Vagina (tissue), 2 donors: Measurements from ENCODE around the gene GRIK3. TPM values are rescaled to one million over a fixed set of nuclear protein-coding genes. Genes with fewer than 3 reads are reported as not detected.

Experiments
- DNase-seq, 2 donors: peaks; one replicate each; pipeline ENCODE4 v3.0.0-alpha.2; 2017; ENCODE audit errors: extremely low spot score in 2 of 2
- H3K27ac ChIP-seq: fragments of 200-600 bp; sonication (generic); one replicate; pipeline ENCODE4 v1.5.1; 2019
- H3K27me3 ChIP-seq: fragments of 200-600 bp; sonication (generic); one replicate; pipeline ENCODE4 v1.5.1; 2019
- H3K36me3 ChIP-seq, 2 donors: fragments of 200-600 bp; sonication (generic); one replicate each; pipeline ENCODE4 v1.5.1; 2017 to 2019
- H3K4me1 ChIP-seq: fragments of 200-600 bp; sonication (generic); one replicate; pipeline ENCODE4 v1.5.1; 2019
- H3K4me3 ChIP-seq, 2 donors: fragments of 200-600 bp; sonication (generic); 1 replicate in 1 of 2; 2 replicates in 1 of 2; pipeline ENCODE4 v1.5.1; 2016 to 2019
- H3K9me3 ChIP-seq: fragments of 200-600 bp; sonication (generic); one replicate; pipeline ENCODE4 v1.5.1; 2019
- CTCF ChIP-seq, 3 experiments: fragments of 450-650 bp in 2 of 3; fragments of 200-600 bp in 1 of 3; sonication (generic) in 1 of 3; IDR thresholded peaks; one replicate each; pipeline ENCODE4 v1.5.1; 2017 to 2019; ENCODE audit warnings: antibody characterized with exemption in 3 of 3, mild to moderate bottlenecking in 2 of 3, moderate library complexity in 2 of 3
- POLR2A ChIP-seq, 2 donors: fragments of 450-650 bp; IDR thresholded peaks; one replicate each; pipeline ENCODE4 v1.6.1; 2017; ENCODE audit warnings: antibody characterized with exemption in 2 of 2, mild to moderate bottlenecking in 2 of 2, moderate library complexity in 2 of 2
- POLR2AphosphoS5 ChIP-seq, 2 donors: sonication (generic); formaldehyde crosslinking; IDR thresholded peaks; one replicate each; pipeline ENCODE4 v1.9.0; 2017; ENCODE audit warnings: antibody characterized with exemption in 2 of 2, mild to moderate bottlenecking in 2 of 2, low read depth in 1 of 2; ENCODE audit not compliant: insufficient read depth in 1 of 2
- intact Hi-C: fragments of 100-400 bp; cut with DNase I; formaldehyde crosslinking; loops from one replicate; pipeline ENCODE4 v1.15.1; 2023
- total RNA-seq: library from RNA; depleted of rRNA; stranded (reverse); fragments of >200 nt; gene quantifications from one replicate; pipeline ENCODE4 v1.2.3, GENCODE V29; 2016

GRIK3 gene
- total RNA-seq, 1 donor from 2014 or later: 0.74 TPM

- H3K36me3 ChIP-seq: no peaks in the 10 kb centered on the region
- DNase-seq: no peak
- H3K9me3 ChIP-seq: no peaks in the 10 kb centered on the region
- no peaks in the 10 kb centered on the region for H3K27me3 ChIP-seq
- TF ChIP-seq CTCF (IDR thresholded peaks at IDR 0.05) (no peak), POLR2AphosphoS5 (IDR thresholded peaks at IDR 0.05; ENCODE audit: insufficient read depth in 1 of 2, low read depth in 1 of 2) (no peak), POLR2A (IDR thresholded peaks at IDR 0.05) (no peak)
- no peak overlapping the region for H3K27ac ChIP-seq
- no peak overlapping the region for H3K4me3 ChIP-seq
- H3K4me1 ChIP-seq: no peaks in the 10 kb centered on the region
- intact Hi-C loops: no loop called here
Observed at GRCh38 chr1:36760081-36760480, 274.2 kb downstream of the GRIK3 start.

DNA sequence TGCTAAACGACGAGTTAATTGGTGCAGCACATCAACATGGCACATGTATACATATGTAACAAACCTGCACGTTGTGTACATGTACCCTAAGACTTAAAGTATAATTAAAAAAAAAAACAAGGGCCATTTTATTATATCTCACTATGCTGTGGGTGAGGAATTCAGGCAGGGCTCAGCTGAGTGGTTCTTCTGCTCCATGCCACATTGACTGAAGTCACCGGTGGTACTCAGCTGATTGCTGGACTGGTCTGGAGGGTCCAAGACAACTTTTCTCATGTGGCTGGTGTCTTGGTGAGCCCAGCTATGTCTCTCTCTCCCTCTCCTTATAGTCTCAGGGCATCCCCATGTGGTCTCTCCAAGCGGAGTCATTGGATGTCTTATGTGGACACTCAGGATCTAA lies 275.0 kb downstream of the GRIK3 start:
- no peak for DNase-seq
- Histone ChIP-seq H3K27ac (no peak overlapping the region), H3K4me3 (no peak overlapping the region), H3K27me3 (no peaks in the 10 kb centered on the region), H3K4me1 (no peaks in the 10 kb centered on the region), H3K9me3 (no peaks in the 10 kb centered on the region), H3K36me3 (no peaks in the 10 kb centered on the region)
- intact Hi-C loops: no loop called here
- TF ChIP-seq CTCF (IDR thresholded peaks at IDR 0.05): no peak
- no peak for TF ChIP-seq POLR2AphosphoS5 (IDR thresholded peaks at IDR 0.05; ENCODE audit: insufficient read depth in 1 of 2, low read depth in 1 of 2)
- no peak for TF ChIP-seq POLR2A (IDR thresholded peaks at IDR 0.05)

DNA sequence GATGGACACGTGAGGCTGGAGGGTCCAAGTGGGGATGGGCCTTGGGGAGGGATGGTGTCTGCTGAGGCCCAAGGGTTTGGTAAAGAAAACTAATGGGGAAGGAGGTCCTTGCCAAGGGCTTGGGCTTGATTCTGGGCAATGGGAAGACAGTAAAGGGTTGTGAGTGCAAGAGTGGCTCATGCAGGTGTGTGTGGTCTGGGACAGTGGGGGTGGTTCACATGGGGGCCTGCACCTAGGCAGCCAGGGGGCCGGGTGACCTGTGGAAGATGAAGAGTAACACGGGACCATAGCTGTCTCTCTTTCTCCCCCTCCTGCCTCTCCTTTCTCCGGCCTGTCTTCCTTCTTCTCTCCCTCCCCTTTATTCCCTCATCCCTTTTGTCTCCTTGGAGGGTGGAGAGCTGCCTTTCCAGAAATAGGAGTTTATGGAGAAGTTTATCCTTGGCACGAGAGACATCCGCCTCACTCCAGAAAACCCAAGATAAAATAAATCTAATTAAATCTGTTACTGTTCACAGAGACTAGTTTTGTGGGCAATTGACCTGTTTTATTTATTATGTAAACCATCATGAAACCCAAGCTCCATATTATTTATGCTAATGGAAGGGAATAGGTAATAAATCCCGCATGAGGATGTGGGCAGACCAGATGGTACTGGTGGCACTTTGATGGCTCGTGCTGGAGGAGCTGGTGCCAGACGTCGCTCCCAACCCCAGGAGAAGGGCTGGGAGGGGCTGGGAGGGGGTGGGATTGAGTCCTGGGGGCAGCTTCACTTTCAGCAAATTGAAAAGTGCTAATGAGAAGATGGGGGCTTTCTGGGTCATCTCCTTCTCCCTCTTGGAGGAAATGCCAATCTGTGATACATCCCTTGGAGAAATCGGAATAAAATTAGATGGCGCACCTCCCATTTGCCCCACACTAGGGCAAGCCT lies 278.7 kb downstream of the GRIK3 start:
- intact Hi-C loops: no loop called here
- no peaks in the 10 kb centered on the region for H3K4me1 ChIP-seq
- no peaks in the 10 kb centered on the region for H3K36me3 ChIP-seq
- H3K4me3 ChIP-seq: no peak overlapping the region
- no peaks in the 10 kb centered on the region for H3K9me3 ChIP-seq
- TF ChIP-seq CTCF (IDR thresholded peaks at IDR 0.05) (no peak), POLR2A (IDR thresholded peaks at IDR 0.05) (no peak), POLR2AphosphoS5 (IDR thresholded peaks at IDR 0.05; ENCODE audit: insufficient read depth in 1 of 2, low read depth in 1 of 2) (no peak)
- DNase-seq: no peak
- H3K27ac ChIP-seq: no peak overlapping the region
- no peaks in the 10 kb centered on the region for H3K27me3 ChIP-seq

DNA sequence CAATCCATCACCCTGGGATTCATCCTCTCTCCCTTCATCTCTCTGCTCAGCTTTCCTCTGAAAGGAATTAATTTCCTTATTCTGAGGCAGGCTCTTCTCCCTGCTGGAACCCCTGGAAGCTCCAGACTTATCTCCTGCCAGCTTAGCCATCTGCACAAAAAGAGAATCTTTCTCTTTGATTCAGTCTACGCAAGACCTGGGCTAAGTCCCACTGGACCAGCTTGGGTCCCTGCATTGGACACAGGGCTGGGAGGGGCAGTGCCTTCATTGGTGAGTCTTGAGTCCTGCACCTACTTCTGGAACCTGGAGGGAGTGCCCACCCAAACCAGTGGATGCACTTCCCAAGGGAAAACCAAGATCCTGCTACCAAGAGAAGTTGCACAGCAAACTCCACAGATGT lies 279.9 kb downstream of the GRIK3 start:
- Histone ChIP-seq H3K9me3 (no peaks in the 10 kb centered on the region), H3K4me1 (no peaks in the 10 kb centered on the region), H3K36me3 (no peaks in the 10 kb centered on the region), H3K4me3 (no peak overlapping the region), H3K27ac (no peak overlapping the region), H3K27me3 (no peaks in the 10 kb centered on the region)
- no peak for DNase-seq
- TF ChIP-seq POLR2A (IDR thresholded peaks at IDR 0.05): no peak
- no peak for TF ChIP-seq POLR2AphosphoS5 (IDR thresholded peaks at IDR 0.05; ENCODE audit: insufficient read depth in 1 of 2, low read depth in 1 of 2)
- TF ChIP-seq CTCF (IDR thresholded peaks at IDR 0.05): no peak
- intact Hi-C loops: no loop called here

DNA sequence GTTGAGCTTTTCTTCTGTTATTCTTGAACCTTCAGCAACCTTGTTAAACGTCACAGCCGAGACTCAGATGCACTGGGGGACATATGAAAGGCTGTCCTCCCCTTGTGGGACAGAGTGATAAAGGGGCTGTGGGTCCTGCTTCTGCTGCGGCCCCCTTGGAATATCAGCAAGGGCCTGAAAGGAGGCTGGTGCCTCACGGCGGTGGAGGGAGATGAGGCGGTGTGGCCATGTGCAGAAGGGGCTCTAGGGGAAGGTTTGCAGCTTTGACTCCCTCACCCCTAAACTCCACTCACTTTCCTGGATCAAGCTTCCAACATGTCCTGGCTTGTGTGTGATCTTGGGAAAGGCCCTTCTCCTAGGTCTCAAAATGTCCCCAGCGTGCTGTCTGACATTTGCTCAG lies 280.9 kb downstream of the GRIK3 start:
- Histone ChIP-seq H3K36me3 (no peaks in the 10 kb centered on the region), H3K27me3 (no peaks in the 10 kb centered on the region), H3K4me1 (no peaks in the 10 kb centered on the region), H3K9me3 (no peaks in the 10 kb centered on the region), H3K4me3 (no peak overlapping the region), H3K27ac (no peak overlapping the region)
- no peak for DNase-seq
- TF ChIP-seq POLR2AphosphoS5 (IDR thresholded peaks at IDR 0.05; ENCODE audit: insufficient read depth in 1 of 2, low read depth in 1 of 2): no peak
- TF ChIP-seq CTCF (IDR thresholded peaks at IDR 0.05): no peak
- TF ChIP-seq POLR2A (IDR thresholded peaks at IDR 0.05): no peak
- intact Hi-C loops: no loop called here
